Keratinocyte (primary cell): ENCODE results near the gene SMIM36. TPM values are rescaled to one million over a fixed set of nuclear protein-coding genes. Genes with fewer than 3 reads are reported as not detected.

Experiments
- DNase-seq: peaks from one replicate; pipeline ENCODE4 v3.0.0-alpha.2; 2011; ENCODE audit warnings: low read depth, missing footprints, low spot score
- FAIRE-seq: peaks from 2 replicates; lab custom pipeline; 2011; peaks lifted over from hg19 to GRCh38; lab: Jason Lieb, UNC
- H2AFZ ChIP-seq: 2 replicates; pipeline ENCODE4 v1.6.0; 2012; ENCODE audit warnings: low read length, control low read depth, inconsistent platforms; ENCODE audit not compliant: control insufficient read depth
- H3K27ac ChIP-seq: 2 replicates; pipeline ENCODE4 v1.5.1; 2011; ENCODE audit warnings: low read length; ENCODE audit not compliant: control insufficient read depth, insufficient read depth
- H3K27me3 ChIP-seq: 3 replicates; pipeline ENCODE4 v1.6.0; 2011; ENCODE audit warnings: low read length; ENCODE audit not compliant: control insufficient read depth, insufficient read depth; ENCODE audit errors: extremely low read depth
- H3K36me3 ChIP-seq, 2 experiments: 2 replicates in 1 of 2; 3 replicates in 1 of 2; pipeline ENCODE4 v1.5.1; 2011; ENCODE audit warnings: low read length in 2 of 2, mild to moderate bottlenecking in 1 of 2; ENCODE audit not compliant: control insufficient read depth in 2 of 2, insufficient read depth in 2 of 2; ENCODE audit errors: extremely low read depth in 1 of 2
- H3K4me1 ChIP-seq: 3 replicates; pipeline ENCODE4 v1.5.1; 2011; ENCODE audit warnings: low read length; ENCODE audit not compliant: control insufficient read depth, insufficient read depth; ENCODE audit errors: extremely low read depth
- H3K4me2 ChIP-seq: 3 replicates; pipeline ENCODE4 v1.6.0; 2011; ENCODE audit warnings: low read depth, low read length; ENCODE audit not compliant: control insufficient read depth, insufficient read depth; ENCODE audit errors: extremely low read depth
- H3K4me3 ChIP-seq, 3 experiments: fragments of 200-600 bp in 1 of 3; sonication (generic) in 1 of 3; 2 replicates in 2 of 3; 3 replicates in 1 of 3; pipeline ENCODE4 v1.5.1; 2011 to 2016; ENCODE audit warnings: low read length in 3 of 3, mild to moderate bottlenecking in 3 of 3, control low read depth in 2 of 3, inconsistent platforms in 1 of 3, low read depth in 1 of 3, mixed read lengths in 1 of 3, mixed run types in 1 of 3, moderate library complexity in 1 of 3; ENCODE audit not compliant: control insufficient read depth in 2 of 3, insufficient read depth in 2 of 3; ENCODE audit errors: extremely low read depth in 1 of 3
- H3K79me2 ChIP-seq: 2 replicates; pipeline ENCODE4 v1.6.0; 2012; ENCODE audit warnings: low read length; ENCODE audit not compliant: control insufficient read depth, insufficient read depth
- H3K9ac ChIP-seq: 3 replicates; pipeline ENCODE4 v1.6.0; 2011; ENCODE audit warnings: low read length; ENCODE audit not compliant: control insufficient read depth, insufficient read depth; ENCODE audit errors: extremely low read depth
- H3K9me1 ChIP-seq: 3 replicates; pipeline ENCODE4 v1.6.0; 2011; ENCODE audit warnings: low read length; ENCODE audit not compliant: control insufficient read depth, insufficient read depth; ENCODE audit errors: extremely low read depth
- H3K9me3 ChIP-seq: 2 replicates; pipeline ENCODE4 v1.5.1; 2012; ENCODE audit warnings: low read depth, low read length; ENCODE audit not compliant: control insufficient read depth
- H4K20me1 ChIP-seq: 3 replicates; pipeline ENCODE4 v1.6.0; 2011; ENCODE audit warnings: low read length; ENCODE audit not compliant: control insufficient read depth, insufficient read depth; ENCODE audit errors: extremely low read depth
- EZH2 ChIP-seq: IDR thresholded peaks from one replicate; pipeline ENCODE4 v1.6.1; 2012; ENCODE audit warnings: inconsistent platforms, mild to moderate bottlenecking, low read length, moderate library complexity
- dilution Hi-C: fragments of 300-500 bp; cut with MboI; formaldehyde crosslinking; loops from one replicate; pipeline ENCODE4 v1.7.0; 2020; ENCODE audit warnings: low sequenced_read_pairs; ENCODE audit not compliant: extremely low pct_ligation_motif_present
- polyA plus RNA-seq, 5 experiments: library from polyadenylated mRNA; depleted of rRNA in 3 of 5; stranded (reverse) in 3 of 5; stranded (forward) in 1 of 5; unstranded in 1 of 5; fragments of >200 nt; gene quantifications; 1 replicate in 1 of 5; 2 replicates in 3 of 5; 3 replicates in 1 of 5; pipeline versions ENCODE4 v1.2.1 to v1.2.3, GENCODE V29; 2011 to 2012; ENCODE audit warnings: missing spikeins in 2 of 5, low read depth in 1 of 5, low replicate concordance in 1 of 5
- TF ChIP-seq, protein P1 (sequence below), 3 experiments: IDR thresholded peaks in 1 of 3; conservative IDR thresholded peaks in 1 of 3; optimal IDR thresholded peaks in 1 of 3; 2 replicates in 2 of 3; 3 replicates in 1 of 3; pipeline versions ENCODE3 to v1.5.1; 2011; ENCODE audit warnings: low read length in 3 of 3, mild to moderate bottlenecking in 3 of 3, moderate library complexity in 2 of 3, control low read depth in 1 of 3, inconsistent platforms in 1 of 3; ENCODE audit not compliant: insufficient read depth in 2 of 3; ENCODE audit errors: extremely low read depth in 1 of 3

Gene SMIM36
- polyA plus RNA-seq, 1 donor (not counting 4 experiments of a cell fraction or from before 2014, with no cell fraction given): not detected

DNA sequence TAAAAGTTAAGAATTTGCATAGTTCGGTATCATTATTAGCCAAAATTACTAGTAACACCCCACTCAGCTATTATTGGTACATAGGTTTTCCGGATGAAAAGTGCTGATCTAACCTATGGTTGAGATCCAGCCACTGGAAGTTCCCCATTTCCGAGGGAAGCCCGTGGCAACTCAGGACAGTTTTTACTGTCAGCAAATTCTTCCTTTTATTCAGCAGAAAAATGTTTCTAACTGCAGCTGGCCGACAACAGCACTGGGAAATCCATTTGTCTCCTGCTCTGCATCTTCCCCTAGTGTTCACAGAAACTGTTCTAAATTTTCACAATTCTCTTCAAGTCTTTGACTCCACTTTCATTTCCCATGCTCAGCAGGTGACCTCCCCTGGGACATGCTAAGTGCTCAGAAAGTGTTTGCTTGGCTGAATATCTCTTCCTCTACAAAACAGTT is 74.1 kb downstream of the SMIM36 start:
- no peak overlapping the region for H3K27ac ChIP-seq
- DNase-seq (no peak), FAIRE-seq (no peak)
- dilution Hi-C loops: no loop called here
- H3K79me2 ChIP-seq: no peaks in the 10 kb centered on the region
- peaks cover 40% of the 10 kb centered on the region for H3K4me1 ChIP-seq
- H3K27me3 ChIP-seq: no peaks in the 10 kb centered on the region
- peaks cover 2% of the 10 kb centered on the region for H4K20me1 ChIP-seq
- no peak overlapping the region for H2AFZ ChIP-seq
- no peaks in the 10 kb centered on the region for H3K9me1 ChIP-seq
- no peaks in the 10 kb centered on the region for H3K36me3 ChIP-seq
- TF ChIP-seq, protein P1, sequence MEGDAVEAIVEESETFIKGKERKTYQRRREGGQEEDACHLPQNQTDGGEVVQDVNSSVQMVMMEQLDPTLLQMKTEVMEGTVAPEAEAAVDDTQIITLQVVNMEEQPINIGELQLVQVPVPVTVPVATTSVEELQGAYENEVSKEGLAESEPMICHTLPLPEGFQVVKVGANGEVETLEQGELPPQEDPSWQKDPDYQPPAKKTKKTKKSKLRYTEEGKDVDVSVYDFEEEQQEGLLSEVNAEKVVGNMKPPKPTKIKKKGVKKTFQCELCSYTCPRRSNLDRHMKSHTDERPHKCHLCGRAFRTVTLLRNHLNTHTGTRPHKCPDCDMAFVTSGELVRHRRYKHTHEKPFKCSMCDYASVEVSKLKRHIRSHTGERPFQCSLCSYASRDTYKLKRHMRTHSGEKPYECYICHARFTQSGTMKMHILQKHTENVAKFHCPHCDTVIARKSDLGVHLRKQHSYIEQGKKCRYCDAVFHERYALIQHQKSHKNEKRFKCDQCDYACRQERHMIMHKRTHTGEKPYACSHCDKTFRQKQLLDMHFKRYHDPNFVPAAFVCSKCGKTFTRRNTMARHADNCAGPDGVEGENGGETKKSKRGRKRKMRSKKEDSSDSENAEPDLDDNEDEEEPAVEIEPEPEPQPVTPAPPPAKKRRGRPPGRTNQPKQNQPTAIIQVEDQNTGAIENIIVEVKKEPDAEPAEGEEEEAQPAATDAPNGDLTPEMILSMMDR (optimal IDR thresholded peaks at IDR 0.05 in 1 of 3, IDR thresholded peaks at IDR 0.05 in 1 of 3, conservative IDR thresholded peaks at IDR 0.05 in 1 of 3; ENCODE audit: extremely low read depth in 1 of 3, insufficient read depth in 2 of 3, low read length in 3 of 3): no peak
- TF ChIP-seq EZH2: no peak
- no peak overlapping the region for H3K4me3 ChIP-seq
- no peaks in the 10 kb centered on the region for H3K9me3 ChIP-seq
- H3K4me2 ChIP-seq: no peak overlapping the region
- H3K9ac ChIP-seq: no peak overlapping the region

DNA sequence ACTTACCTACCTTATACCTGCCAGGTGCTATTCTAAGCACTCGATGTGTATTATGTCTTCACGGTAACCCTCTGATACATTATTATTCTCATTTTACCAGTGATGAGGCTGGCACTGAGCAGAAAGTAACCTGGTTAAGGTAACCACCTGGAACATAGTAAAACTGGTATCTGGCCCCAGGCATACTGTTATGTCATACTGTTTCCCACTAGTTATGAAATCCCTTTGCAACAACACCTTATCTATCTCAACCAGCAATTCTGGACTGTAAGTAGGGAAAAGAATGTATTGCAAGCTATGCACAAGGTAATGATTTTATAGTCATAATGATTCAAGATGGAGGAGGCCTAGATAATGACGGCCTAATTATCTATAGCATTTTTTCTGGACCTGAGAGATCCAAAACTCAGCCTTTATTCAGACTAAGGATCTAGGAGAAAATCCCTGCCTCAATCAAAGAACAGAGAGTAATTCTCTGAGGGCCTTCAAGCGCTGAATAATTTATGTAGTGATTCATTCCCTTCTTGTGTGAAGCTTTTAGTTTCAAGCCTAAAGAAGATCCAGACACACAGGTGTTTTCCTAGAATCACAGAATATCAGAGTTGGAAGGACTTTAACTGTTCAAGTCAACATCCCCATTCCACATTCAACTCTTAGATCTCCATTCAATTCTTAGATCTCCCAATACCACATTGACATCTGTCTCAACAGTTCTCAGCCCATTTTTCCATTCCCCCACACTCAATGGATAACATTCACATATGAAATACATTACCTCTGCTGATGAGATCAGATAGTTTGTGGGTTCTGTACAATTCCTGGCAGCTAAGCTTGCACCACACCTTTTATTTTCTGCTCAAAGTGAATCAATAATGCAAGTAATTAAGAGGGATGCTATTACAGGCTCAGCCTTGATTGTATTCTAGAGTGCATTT is 74.8 kb downstream of the SMIM36 start:
- Histone ChIP-seq H2AFZ (no peak overlapping the region), H3K79me2 (no peaks in the 10 kb centered on the region), H4K20me1 (peaks cover 2% of the 10 kb centered on the region), H3K9ac (no peak overlapping the region), H3K9me3 (no peaks in the 10 kb centered on the region), H3K27me3 (no peaks in the 10 kb centered on the region), H3K9me1 (no peaks in the 10 kb centered on the region), H3K4me3 (no peak overlapping the region), H3K36me3 (no peaks in the 10 kb centered on the region), H3K4me2 (no peak overlapping the region), H3K4me1 (peaks cover 41% of the 10 kb centered on the region), H3K27ac (no peak overlapping the region)
- dilution Hi-C loops: no loop called here
- DNase-seq (no peak), FAIRE-seq (no peak)
- TF ChIP-seq, protein P1 (optimal IDR thresholded peaks at IDR 0.05 in 1 of 3, IDR thresholded peaks at IDR 0.05 in 1 of 3, conservative IDR thresholded peaks at IDR 0.05 in 1 of 3; ENCODE audit: extremely low read depth in 1 of 3, insufficient read depth in 2 of 3, low read length in 3 of 3): no peak
- TF ChIP-seq EZH2: no peak
